ENCODE measurements around the gene HOOK1.

- TF ChIP-seq EZH2 (IDR thresholded peaks at IDR 0.05; ENCODE audit: borderline replicate concordance, low read depth, low read length, poor library complexity, severe bottlenecking) (no peak), CTCF (conservative IDR thresholded peaks at IDR 0.05; ENCODE audit: low read depth, low read length) (no peak)
Observed at GRCh38 chr1:59871746-59872145, 57.0 kb downstream of the HOOK1 start.

Measured in A673 (cell line).